Body of pancreas (tissue), 4 donors: ENCODE measurements around the gene PLA2R1.

ENCODE experiments used
- POLR2A ChIP-seq, 3 donors: fragments of 450-650 bp; IDR thresholded peaks; one replicate each; pipeline ENCODE4 v1.6.1; 2016; ENCODE audit warnings: antibody characterized with exemption in 3 of 3, mild to moderate bottlenecking in 2 of 3
- TF ChIP-seq, protein P1 (sequence below), 7 experiments: fragments of 450-650 bp in 4 of 7; fragments of 200-600 bp in 3 of 7; sonication (generic) in 3 of 7; IDR thresholded peaks; one replicate each; pipeline ENCODE4 v1.5.1; 2016 to 2019; ENCODE audit warnings: antibody characterized with exemption in 7 of 7

DNA sequence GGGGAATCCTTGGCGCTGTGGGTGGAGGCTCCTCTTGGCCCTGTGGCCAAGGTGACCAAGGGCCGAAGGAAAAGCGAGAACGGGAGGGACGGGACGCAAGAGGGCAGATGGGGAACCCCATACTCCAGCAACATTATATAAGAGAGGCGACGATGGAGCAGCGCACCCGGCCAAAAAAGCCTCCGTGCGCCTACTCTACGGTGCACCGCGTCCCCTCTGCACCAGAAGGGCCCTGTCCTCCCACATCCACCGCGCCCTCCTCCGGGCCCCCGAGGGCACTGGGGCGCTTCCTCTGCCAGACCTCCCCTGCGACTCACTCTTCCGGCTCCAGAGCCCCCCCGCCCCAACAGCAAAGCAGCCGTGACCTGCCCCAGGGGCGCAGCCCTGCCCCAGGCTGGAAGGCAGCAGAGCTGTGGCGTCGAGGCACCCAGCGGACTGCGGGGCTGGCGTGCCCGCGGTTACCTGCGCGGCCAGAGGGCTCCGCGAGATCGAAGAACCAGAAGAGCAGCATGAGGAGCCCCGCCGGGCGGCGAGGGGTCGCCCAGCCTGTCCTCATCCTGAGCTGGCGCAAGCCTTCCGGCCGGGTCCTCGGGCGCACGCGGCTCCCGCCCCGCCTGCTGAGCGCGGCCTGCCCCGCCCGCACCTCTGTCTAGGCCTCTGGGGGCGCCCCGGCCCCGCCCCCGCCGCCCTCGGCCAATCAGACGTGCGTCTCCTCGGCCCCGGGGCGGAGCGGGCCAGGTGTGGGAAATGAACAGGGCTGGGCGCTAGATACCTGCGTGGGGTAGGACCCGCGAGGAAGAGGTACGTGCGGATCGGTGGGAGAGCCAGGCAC is 158.1 kb downstream of the PLA2R1 start, which contains the start of gene LY75:
- TF ChIP-seq, protein P1, sequence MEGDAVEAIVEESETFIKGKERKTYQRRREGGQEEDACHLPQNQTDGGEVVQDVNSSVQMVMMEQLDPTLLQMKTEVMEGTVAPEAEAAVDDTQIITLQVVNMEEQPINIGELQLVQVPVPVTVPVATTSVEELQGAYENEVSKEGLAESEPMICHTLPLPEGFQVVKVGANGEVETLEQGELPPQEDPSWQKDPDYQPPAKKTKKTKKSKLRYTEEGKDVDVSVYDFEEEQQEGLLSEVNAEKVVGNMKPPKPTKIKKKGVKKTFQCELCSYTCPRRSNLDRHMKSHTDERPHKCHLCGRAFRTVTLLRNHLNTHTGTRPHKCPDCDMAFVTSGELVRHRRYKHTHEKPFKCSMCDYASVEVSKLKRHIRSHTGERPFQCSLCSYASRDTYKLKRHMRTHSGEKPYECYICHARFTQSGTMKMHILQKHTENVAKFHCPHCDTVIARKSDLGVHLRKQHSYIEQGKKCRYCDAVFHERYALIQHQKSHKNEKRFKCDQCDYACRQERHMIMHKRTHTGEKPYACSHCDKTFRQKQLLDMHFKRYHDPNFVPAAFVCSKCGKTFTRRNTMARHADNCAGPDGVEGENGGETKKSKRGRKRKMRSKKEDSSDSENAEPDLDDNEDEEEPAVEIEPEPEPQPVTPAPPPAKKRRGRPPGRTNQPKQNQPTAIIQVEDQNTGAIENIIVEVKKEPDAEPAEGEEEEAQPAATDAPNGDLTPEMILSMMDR (IDR thresholded peaks at IDR 0.05), result no peak
- peak in 1 of 3 donors; percentile 14 for TF ChIP-seq POLR2A (IDR thresholded peaks at IDR 0.05)
